Naive thymus-derived CD4-positive, alpha-beta T cell (primary cell): ENCODE measurements around the gene ANTXR2. TPM values are rescaled to one million over a fixed set of nuclear protein-coding genes. Genes with fewer than 3 reads are reported as not detected.

ENCODE experiments used
- ATAC-seq: fragments of 150-1000 bp; cut with Tn5 transposase; 2 replicates; pipeline ENCODE4 v1.10.0; 2021; ENCODE audit warnings: mild to moderate bottlenecking, moderate library complexity
- CTCF ChIA-PET: fragments of 350-600 bp; sonication (Branson Sonifier 250); formaldehyde crosslinking; loops from one replicate; lab custom pipeline; 2021; ENCODE audit warnings: antibody characterized with exemption; lab: Charles Lee
- POLR2A ChIA-PET: fragments of 350-600 bp; sonication (Branson Sonifier 250); formaldehyde crosslinking; loops from one replicate; lab custom pipeline; 2021; ENCODE audit warnings: antibody characterized with exemption, inconsistent platforms; lab: Charles Lee
- DNase-seq, 9 donors: peaks; one replicate each; pipeline versions ENCODE4 v3.0.0 to v3.0.0-alpha.2; 2020 to 2022; ENCODE audit warnings: mixed read lengths in 1 of 9
- H3K27ac ChIP-seq: one replicate; pipeline ENCODE4 v1.7.0; 2013; ENCODE audit warnings: mild to moderate bottlenecking, low read depth, low read length, moderate library complexity
- H3K27me3 ChIP-seq, 2 donors: one replicate each; pipeline ENCODE4 v1.7.0; 2013; ENCODE audit warnings: low read length in 2 of 2, mild to moderate bottlenecking in 2 of 2, moderate library complexity in 2 of 2; ENCODE audit not compliant: control insufficient read depth in 2 of 2, insufficient read depth in 2 of 2
- H3K36me3 ChIP-seq, 3 experiments: 1 replicate in 2 of 3; 2 replicates in 1 of 3; pipeline ENCODE4 v1.7.0; 2013; ENCODE audit warnings: low read length in 3 of 3, mild to moderate bottlenecking in 3 of 3, moderate library complexity in 1 of 3; ENCODE audit not compliant: insufficient read depth in 3 of 3, control insufficient read depth in 2 of 3
- H3K4me1 ChIP-seq, 2 donors: one replicate each; pipeline ENCODE4 v1.7.0; 2013; ENCODE audit warnings: low read length in 2 of 2, mild to moderate bottlenecking in 2 of 2, moderate library complexity in 1 of 2; ENCODE audit not compliant: control insufficient read depth in 2 of 2, insufficient read depth in 2 of 2
- H3K4me3 ChIP-seq: 2 replicates; pipeline ENCODE4 v1.7.0; 2013; ENCODE audit warnings: mild to moderate bottlenecking, low read length
- H3K9me3 ChIP-seq, 3 experiments: 1 replicate in 2 of 3; 2 replicates in 1 of 3; pipeline ENCODE4 v1.7.0; 2013; ENCODE audit warnings: low read length in 3 of 3; ENCODE audit not compliant: control insufficient read depth in 2 of 3
- H3K27ac Mint-ChIP-seq, 9 donors: one replicate each; pipeline ENCODE4 v1.8.0; 2020 to 2022; ENCODE audit warnings: mixed read lengths in 9 of 9, mild to moderate bottlenecking in 8 of 9, moderate library complexity in 5 of 9, inconsistent platforms in 2 of 9
- H3K27me3 Mint-ChIP-seq, 5 donors: one replicate each; pipeline ENCODE4 v1.8.0; 2021 to 2022; ENCODE audit warnings: mixed read lengths in 5 of 5, mild to moderate bottlenecking in 1 of 5
- H3K36me3 Mint-ChIP-seq, 5 donors: one replicate each; pipeline ENCODE4 v1.8.0; 2020 to 2022; ENCODE audit warnings: mixed read lengths in 5 of 5, mild to moderate bottlenecking in 3 of 5, inconsistent platforms in 1 of 5
- H3K4me1 Mint-ChIP-seq, 7 donors: one replicate each; pipeline ENCODE4 v1.8.0; 2020 to 2022; ENCODE audit warnings: mixed read lengths in 7 of 7, mild to moderate bottlenecking in 3 of 7, inconsistent platforms in 1 of 7
- H3K4me3 Mint-ChIP-seq, 10 donors: one replicate each; pipeline ENCODE4 v1.8.0; 2020 to 2022; ENCODE audit warnings: mild to moderate bottlenecking in 10 of 10, mixed read lengths in 10 of 10, moderate library complexity in 6 of 10, inconsistent platforms in 2 of 10
- H3K9me3 Mint-ChIP-seq, 11 donors: one replicate each; pipeline ENCODE4 v1.8.0; 2020 to 2022; ENCODE audit warnings: mixed read lengths in 11 of 11, mild to moderate bottlenecking in 4 of 11, inconsistent platforms in 1 of 11, moderate library complexity in 1 of 11
- intact Hi-C, 2 donors: fragments of 100-400 bp; cut with micrococcal nuclease; formaldehyde crosslinking; loops; one replicate each; pipeline ENCODE4 v1.15.1; 2023
- polyA plus RNA-seq, 2 donors: library from polyadenylated mRNA; unstranded; fragments of 300-500 nt; fragmentation: Illumina TruSeq; gene quantifications; one replicate each; pipeline ENCODE4 v1.2.3, GENCODE V29; 2021
- total RNA-seq, 6 experiments: library from RNA in 5 of 6; stranded (reverse) in 5 of 6; gene quantifications; 1 replicate in 5 of 6; 2 replicates in 1 of 6; pipeline ENCODE4 v1.2.3 and lab custom pipeline; 2021 to 2026

ANTXR2 gene
- total and polyA plus RNA-seq, 7 experiments from 2014 or later = 20.3 to 69.8 (median 42.2) TPM

GRCh38 chr4:80101071-80101791, 28.2 kb upstream of the ANTXR2 start:
- H3K27ac ChIP-seq = no peak overlapping the region
- ATAC-seq = peak; percentile 58

GRCh38 chr4:80099671-80100070, 26.6 kb upstream of the ANTXR2 start:
- no peaks in the 10 kb centered on the region for H3K9me3 ChIP-seq
- H3K4me3 ChIP-seq = no peak overlapping the region
- peaks cover 0 to 2% (median 0%) of the 10 kb centered on the region in 7 donors for H3K4me1 Mint-ChIP-seq
- peaks cover 0 to 2% (median 0%) of the 10 kb centered on the region in 11 donors for H3K9me3 Mint-ChIP-seq
- peaks cover 0 to 21% (median 0%) of the 10 kb centered on the region in 5 donors for H3K27me3 Mint-ChIP-seq
- ATAC-seq (no peak), DNase-seq (no peak)
- intact Hi-C loops = no loop called here
- no peak overlapping the region for H3K27ac ChIP-seq
- H3K36me3 ChIP-seq = no peaks in the 10 kb centered on the region
- POLR2A ChIA-PET = no interaction called here
- CTCF ChIA-PET = no interaction called here
- no peaks in the 10 kb centered on the region for H3K4me1 ChIP-seq
- no peak overlapping the region for H3K4me3 Mint-ChIP-seq
- H3K27me3 ChIP-seq = no peaks in the 10 kb centered on the region
- no peak overlapping the region for H3K27ac Mint-ChIP-seq
- H3K36me3 Mint-ChIP-seq = peaks cover 0 to 4% (median 0%) of the 10 kb centered on the region in 5 donors

More at GRCh38 chr4:80101071-80101791, 28.2 kb upstream of the ANTXR2 start:
- Mint-ChIP-seq H3K4me1 (peaks cover 0 to 2% (median 0%) of the 10 kb centered on the region in 7 donors), H3K27me3 (peaks cover 0 to 12% (median 0%) of the 10 kb centered on the region in 5 donors), H3K9me3 (peaks cover 0 to 6% (median under 1%) of the 10 kb centered on the region in 11 donors), H3K36me3 (peaks cover 0 to 5% (median 4%) of the 10 kb centered on the region in 5 donors), H3K27ac (no peak overlapping the region), H3K4me3 (no peak overlapping the region)
- CTCF ChIA-PET = interaction anchor here (0.6 kb wide), 1 partner anchor 46 kb away, joined by 3 read pairs; no protein-coding TSS in a partner anchor
- no peaks in the 10 kb centered on the region for H3K4me1 ChIP-seq
- POLR2A ChIA-PET = interaction anchor here (0.6 to 0.7 kb wide), 2 partner anchors 21 to 28 kb away, joined by 3 read pairs; partner anchors contain the start of gene ANTXR2
- no peaks in the 10 kb centered on the region for H3K27me3 ChIP-seq
- H3K36me3 ChIP-seq = no peaks in the 10 kb centered on the region
- intact Hi-C loops = no loop called here
- H3K9me3 ChIP-seq = no peaks in the 10 kb centered on the region
- no peak for DNase-seq
- no peak overlapping the region for H3K4me3 ChIP-seq

GRCh38 chr4:80098635-80099034, 25.6 kb upstream of the ANTXR2 start:
- no peaks in the 10 kb centered on the region for H3K9me3 ChIP-seq
- ChIA-PET POLR2A (no interaction called here), CTCF (no interaction called here)
- Mint-ChIP-seq H3K4me1 (peaks cover 0 to 2% (median 0%) of the 10 kb centered on the region in 7 donors), H3K4me3 (no peak overlapping the region), H3K27me3 (peaks cover 0 to 27% (median 0%) of the 10 kb centered on the region in 5 donors), H3K36me3 (peaks cover 0 to 4% (median 0%) of the 10 kb centered on the region in 5 donors), H3K27ac (peak overlapping the region in 1 of 9 donors; percentile 66), H3K9me3 (peaks cover 0 to 2% (median 0%) of the 10 kb centered on the region in 11 donors)
- no peak overlapping the region for H3K4me3 ChIP-seq
- no peak for DNase-seq
- no peaks in the 10 kb centered on the region for H3K36me3 ChIP-seq
- no peaks in the 10 kb centered on the region for H3K4me1 ChIP-seq
- intact Hi-C loops = no loop called here
- no peak for ATAC-seq
- no peak overlapping the region for H3K27ac ChIP-seq
- no peaks in the 10 kb centered on the region for H3K27me3 ChIP-seq

GRCh38 chr4:80097400-80098177, 24.6 kb upstream of the ANTXR2 start:
- ATAC-seq = no peak
- H3K36me3 ChIP-seq = no peaks in the 10 kb centered on the region
- no peak overlapping the region for H3K27ac ChIP-seq
- POLR2A ChIA-PET = no interaction called here
- no peaks in the 10 kb centered on the region for H3K9me3 ChIP-seq
- intact Hi-C loops = no loop called here
- H3K4me3 Mint-ChIP-seq = no peak overlapping the region
- peaks cover 0 to 4% (median 0%) of the 10 kb centered on the region in 7 donors for H3K4me1 Mint-ChIP-seq
- CTCF ChIA-PET = no interaction called here
- H3K4me1 ChIP-seq = no peaks in the 10 kb centered on the region
- peaks cover 0 to 2% (median 0%) of the 10 kb centered on the region in 11 donors for H3K9me3 Mint-ChIP-seq
- H3K27ac Mint-ChIP-seq = peak overlapping the region in 1 of 9 donors; percentile 66
- peaks cover 0 to 27% (median 3%) of the 10 kb centered on the region in 5 donors for H3K27me3 Mint-ChIP-seq
- H3K36me3 Mint-ChIP-seq = peaks cover 0 to 4% (median 0%) of the 10 kb centered on the region in 5 donors
- no peak for DNase-seq
- H3K4me3 ChIP-seq = no peak overlapping the region
- no peaks in the 10 kb centered on the region for H3K27me3 ChIP-seq

GRCh38 chr4:80096175-80096850, 23.3 kb upstream of the ANTXR2 start:
- Histone ChIP-seq H3K27ac (no peak overlapping the region), H3K4me3 (no peak overlapping the region), H3K36me3 (no peaks in the 10 kb centered on the region), H3K4me1 (no peaks in the 10 kb centered on the region), H3K9me3 (no peaks in the 10 kb centered on the region), H3K27me3 (no peaks in the 10 kb centered on the region)
- Mint-ChIP-seq H3K4me1 (peaks cover 0 to 14% (median 0%) of the 10 kb centered on the region in 7 donors), H3K27ac (no peak overlapping the region), H3K4me3 (no peak overlapping the region), H3K27me3 (peaks cover 0 to 31% (median 3%) of the 10 kb centered on the region in 5 donors), H3K9me3 (peaks cover 0 to 2% (median 0%) of the 10 kb centered on the region in 11 donors), H3K36me3 (peaks cover 0 to 4% (median 0%) of the 10 kb centered on the region in 5 donors)
- ATAC-seq = no peak
- CTCF ChIA-PET = no interaction called here
- DNase-seq = no peak
- POLR2A ChIA-PET = interaction anchor here (0.7 to 0.8 kb wide), 2 partner anchors 87 to 100 kb away, joined by 3 read pairs; no protein-coding TSS in a partner anchor
- intact Hi-C loops = no loop called here

- H3K9me3 ChIP-seq = no peaks in the 10 kb centered on the region
- POLR2A ChIA-PET = no interaction called here
- H3K27ac Mint-ChIP-seq = no peak overlapping the region
- no peaks in the 10 kb centered on the region for H3K4me1 ChIP-seq
- H3K4me3 ChIP-seq = no peak overlapping the region
- peaks cover 0 to 6% (median 0%) of the 10 kb centered on the region in 5 donors for H3K36me3 Mint-ChIP-seq
- no peak overlapping the region for H3K27ac ChIP-seq
- no peaks in the 10 kb centered on the region for H3K36me3 ChIP-seq
- peaks cover 0 to 2% (median 0%) of the 10 kb centered on the region in 11 donors for H3K9me3 Mint-ChIP-seq
- H3K4me3 Mint-ChIP-seq = no peak overlapping the region
- CTCF ChIA-PET = interaction anchor here (0.9 kb wide), 1 partner anchor 12 kb away, joined by 3 read pairs; no protein-coding TSS in a partner anchor
- H3K4me1 Mint-ChIP-seq = peaks cover 0 to 14% (median 0%) of the 10 kb centered on the region in 7 donors
- no peak for ATAC-seq
- DNase-seq = no peak
- H3K27me3 ChIP-seq = no peaks in the 10 kb centered on the region
- intact Hi-C loops = no loop called here
- peaks cover 0 to 33% (median 3%) of the 10 kb centered on the region in 5 donors for H3K27me3 Mint-ChIP-seq
Observed at GRCh38 chr4:80094191-80094590, 21.2 kb upstream of the ANTXR2 start.
